Measurements from ENCODE around the gene PHKA1. TPM values are rescaled to one million over a fixed set of nuclear protein-coding genes. Genes with fewer than 3 reads are reported as not detected.
A peak's percentile ranks its signal among the peaks of the same experiment; 100 is the strongest.

The PHKA1 gene
- total RNA-seq, 1 donor = 8.6 TPM

- TF ChIP-seq CTCF (IDR thresholded peaks at IDR 0.05; ENCODE audit: insufficient read depth, low read depth, low read length) = no peak
- no peak for DNase-seq (ENCODE audit: low read depth)
- no peak overlapping the region for H3K4me3 ChIP-seq (ENCODE audit: low read depth, low read length)
Measured at GRCh38 chrX:72634331-72634730, 79.8 kb downstream of the PHKA1 start.

- DNase-seq (ENCODE audit: low read depth) = no peak
- H3K4me3 ChIP-seq (ENCODE audit: low read depth, low read length) = no peak overlapping the region
- TF ChIP-seq CTCF (IDR thresholded peaks at IDR 0.05; ENCODE audit: insufficient read depth, low read depth, low read length) = no peak
Measured at GRCh38 chrX:72630185-72630584, 83.9 kb downstream of the PHKA1 start.

GRCh38 chrX:72624194-72624593 is 89.9 kb downstream of the PHKA1 start:
- no peak for TF ChIP-seq CTCF (IDR thresholded peaks at IDR 0.05; ENCODE audit: insufficient read depth, low read depth, low read length)
- DNase-seq (ENCODE audit: low read depth) = no peak
- no peak overlapping the region for H3K4me3 ChIP-seq (ENCODE audit: low read depth, low read length)

- no peak for TF ChIP-seq CTCF (IDR thresholded peaks at IDR 0.05; ENCODE audit: insufficient read depth, low read depth, low read length)
- no peak overlapping the region for H3K4me3 ChIP-seq (ENCODE audit: low read depth, low read length)
- DNase-seq (ENCODE audit: low read depth) = peak; percentile 18
Measured at GRCh38 chrX:72621625-72622485, 92.3 kb downstream of the PHKA1 start.

GRCh38 chrX:72621163-72621562 is 92.9 kb downstream of the PHKA1 start:
- no peak for DNase-seq (ENCODE audit: low read depth)
- no peak overlapping the region for H3K4me3 ChIP-seq (ENCODE audit: low read depth, low read length)
- TF ChIP-seq CTCF (IDR thresholded peaks at IDR 0.05; ENCODE audit: insufficient read depth, low read depth, low read length) = no peak

- peak; percentile 87 for DNase-seq (ENCODE audit: low read depth)
- TF ChIP-seq CTCF (IDR thresholded peaks at IDR 0.05; ENCODE audit: insufficient read depth, low read depth, low read length) = no peak
- H3K4me3 ChIP-seq (ENCODE audit: low read depth, low read length) = no peak overlapping the region
Measured at GRCh38 chrX:72620550-72621145, 93.5 kb downstream of the PHKA1 start.
